Karpas-422 (cell line): Measurements from ENCODE around the gene CGB1. TPM values are rescaled to one million over a fixed set of nuclear protein-coding genes. Genes with fewer than 3 reads are reported as not detected.

ENCODE experiments used
- DNase-seq: peaks from one replicate; pipeline ENCODE4 v3.0.0-alpha.2; 2015
- H2AFZ ChIP-seq: fragments of 200-600 bp; sonication (generic); 2 replicates; pipeline ENCODE4 v1.6.1; 2014; ENCODE audit warnings: antibody characterized with exemption, low read length, mixed read lengths
- H3K27ac ChIP-seq: fragments of 200-600 bp; sonication (generic); 2 replicates; pipeline ENCODE4 v1.5.1; 2014; ENCODE audit warnings: mild to moderate bottlenecking, low read length, moderate library complexity
- H3K27me3 ChIP-seq: fragments of 200-600 bp; sonication (generic); 2 replicates; pipeline ENCODE4 v1.6.1; 2014; ENCODE audit warnings: low read length, mixed read lengths
- H3K36me3 ChIP-seq: fragments of 200-600 bp; sonication (generic); 2 replicates; pipeline ENCODE4 v1.6.1; 2014; ENCODE audit warnings: low read length, mixed read lengths; ENCODE audit not compliant: insufficient read depth
- H3K4me1 ChIP-seq: fragments of 200-600 bp; sonication (generic); 2 replicates; pipeline ENCODE4 v1.6.1; 2014; ENCODE audit warnings: mild to moderate bottlenecking, low read length, mixed read lengths
- H3K4me2 ChIP-seq: fragments of 200-600 bp; sonication (generic); 2 replicates; pipeline ENCODE4 v1.6.1; 2014; ENCODE audit warnings: low read length, low read depth, mild to moderate bottlenecking; ENCODE audit not compliant: poor library complexity, severe bottlenecking
- H3K4me3 ChIP-seq: fragments of 200-600 bp; sonication (generic); 2 replicates; pipeline ENCODE4 v1.5.1; 2014; ENCODE audit warnings: mild to moderate bottlenecking, antibody characterized with exemption, low read length, mixed read lengths
- H3K79me2 ChIP-seq: fragments of 200-600 bp; sonication (generic); 2 replicates; pipeline ENCODE4 v1.6.1; 2014; ENCODE audit warnings: mild to moderate bottlenecking, low read length, mixed read lengths
- H3K9ac ChIP-seq: fragments of 200-600 bp; sonication (generic); 2 replicates; pipeline ENCODE4 v1.6.0; 2014; ENCODE audit warnings: low read length
- H3K9me2 ChIP-seq: fragments of 200-600 bp; sonication (generic), shearing (Covaris generic); replicated peaks from 2 replicates; pipeline ENCODE4 v1.6.0; 2014; ENCODE audit warnings: mild to moderate bottlenecking, low read length, moderate library complexity; ENCODE audit not compliant: insufficient read depth
- H3K9me3 ChIP-seq: fragments of 300-700, 200-600 bp; sonication (generic); 2 replicates; pipeline ENCODE4 v1.6.1; 2014; ENCODE audit warnings: low read length, mixed read lengths
- H4K20me1 ChIP-seq: fragments of 200-600 bp; sonication (generic); 2 replicates; pipeline ENCODE4 v1.6.1; 2014; ENCODE audit warnings: mild to moderate bottlenecking, antibody characterized with exemption, low read length, low read depth; ENCODE audit not compliant: insufficient read depth
- total RNA-seq: library from RNA; depleted of rRNA; stranded (reverse); fragments of >200 nt; shearing (Covaris generic); gene quantifications from 2 replicates; pipeline ENCODE4 v1.2.3, GENCODE V29; 2014; ENCODE audit warnings: low replicate concordance

Gene CGB1
- total RNA-seq, 1 experiment from 2014 or later = not detected

GRCh38 chr19:49016067-49016839, 20.4 kb downstream of the CGB1 start:
- peaks cover 22% of the 10 kb centered on the region; the same call in 1 of the 2 replicates for H4K20me1 ChIP-seq
- no peak for DNase-seq
- peaks cover 16% of the 10 kb centered on the region for H3K4me1 ChIP-seq

GRCh38 chr19:49014870-49015255, 21.8 kb downstream of the CGB1 start:
- Histone ChIP-seq H3K9me3 (no peaks in the 10 kb centered on the region), H2AFZ (no peak overlapping the region), H3K4me1 (0 out of 2 replicates have a peak, but pooled peaks cover 4% of the 10 kb centered on the region), H4K20me1 (peaks cover 10% of the 10 kb centered on the region; the same call in 1 of the 2 replicates), H3K36me3 (peaks cover 6% of the 10 kb centered on the region; the same call in 1 of the 2 replicates), H3K4me3 (no peak overlapping the region), H3K27ac (no peak overlapping the region), H3K79me2 (no peaks in the 10 kb centered on the region), H3K27me3 (no peaks in the 10 kb centered on the region), H3K9ac (no peak overlapping the region), H3K4me2 (no peak overlapping the region), H3K9me2 (no peaks in the 10 kb centered on the region)
- DNase-seq = no peak

More at GRCh38 chr19:49016067-49016839, 20.4 kb downstream of the CGB1 start:
- no peak overlapping the region for H2AFZ ChIP-seq
- no peaks in the 10 kb centered on the region for H3K27me3 ChIP-seq
- H3K9me3 ChIP-seq = no peaks in the 10 kb centered on the region
- no peaks in the 10 kb centered on the region for H3K79me2 ChIP-seq
- no peak overlapping the region for H3K4me3 ChIP-seq
- peaks cover 6% of the 10 kb centered on the region; the same call in 1 of the 2 replicates for H3K36me3 ChIP-seq
- H3K27ac ChIP-seq = no peak overlapping the region
- no peaks in the 10 kb centered on the region for H3K9me2 ChIP-seq
- H3K4me2 ChIP-seq = no peak overlapping the region
- no peak overlapping the region for H3K9ac ChIP-seq

- Histone ChIP-seq H3K4me1 (0 out of 2 replicates have a peak, but pooled peaks cover 4% of the 10 kb centered on the region), H3K79me2 (no peaks in the 10 kb centered on the region), H3K27ac (no peak overlapping the region), H3K9me2 (no peaks in the 10 kb centered on the region), H4K20me1 (peaks cover 5% of the 10 kb centered on the region; the same call in 1 of the 2 replicates), H3K9me3 (no peaks in the 10 kb centered on the region), H3K27me3 (no peaks in the 10 kb centered on the region), H3K9ac (no peak overlapping the region), H3K4me2 (no peak overlapping the region), H3K36me3 (peaks cover 10% of the 10 kb centered on the region; the same call in 1 of the 2 replicates), H2AFZ (no peak overlapping the region), H3K4me3 (no peak overlapping the region)
- no peak for DNase-seq
Observed at GRCh38 chr19:49014123-49014869, 22.4 kb downstream of the CGB1 start.

- no peaks in the 10 kb centered on the region for H3K9me2 ChIP-seq
- H3K4me3 ChIP-seq = no peak overlapping the region
- no peaks in the 10 kb centered on the region for H3K4me1 ChIP-seq
- H3K36me3 ChIP-seq = peaks cover 22% of the 10 kb centered on the region
- no peak overlapping the region for H3K9ac ChIP-seq
- no peak for DNase-seq
- no peak overlapping the region for H2AFZ ChIP-seq
- H3K79me2 ChIP-seq = no peaks in the 10 kb centered on the region
- H3K27me3 ChIP-seq = no peaks in the 10 kb centered on the region
- no peaks in the 10 kb centered on the region for H3K9me3 ChIP-seq
- no peak overlapping the region for H3K27ac ChIP-seq
- no peak overlapping the region for H3K4me2 ChIP-seq
- 0 out of 2 replicates have a peak, but pooled peaks cover 8% of the 10 kb centered on the region for H4K20me1 ChIP-seq
Observed at GRCh38 chr19:49011194-49011593, 25.5 kb downstream of the CGB1 start.

- peaks cover 22% of the 10 kb centered on the region for H3K36me3 ChIP-seq
- DNase-seq = no peak
- H3K4me1 ChIP-seq = no peaks in the 10 kb centered on the region
Observed at GRCh38 chr19:49010453-49010852, 26.2 kb downstream of the CGB1 start.

GRCh38 chr19:49009828-49010227, 26.9 kb downstream of the CGB1 start:
- Histone ChIP-seq H3K36me3 (peaks cover 25% of the 10 kb centered on the region), H4K20me1 (0 out of 2 replicates have a peak, but pooled peaks cover 8% of the 10 kb centered on the region), H3K4me2 (no peak overlapping the region), H3K4me1 (no peaks in the 10 kb centered on the region), H3K79me2 (no peaks in the 10 kb centered on the region), H3K4me3 (no peak overlapping the region), H3K9me2 (no peaks in the 10 kb centered on the region), H3K9ac (no peak overlapping the region), H3K27ac (no peak overlapping the region), H2AFZ (no peak overlapping the region), H3K27me3 (no peaks in the 10 kb centered on the region), H3K9me3 (no peaks in the 10 kb centered on the region)
- DNase-seq = no peak

More at GRCh38 chr19:49010453-49010852, 26.2 kb downstream of the CGB1 start:
- no peak overlapping the region for H3K9ac ChIP-seq
- H3K79me2 ChIP-seq = no peaks in the 10 kb centered on the region
- H3K9me2 ChIP-seq = no peaks in the 10 kb centered on the region
- H3K27me3 ChIP-seq = no peaks in the 10 kb centered on the region
- H3K9me3 ChIP-seq = no peaks in the 10 kb centered on the region
- no peak overlapping the region for H2AFZ ChIP-seq
- H3K27ac ChIP-seq = no peak overlapping the region
- H3K4me3 ChIP-seq = no peak overlapping the region
- no peak overlapping the region for H3K4me2 ChIP-seq
- 0 out of 2 replicates have a peak, but pooled peaks cover 8% of the 10 kb centered on the region for H4K20me1 ChIP-seq

- Histone ChIP-seq H4K20me1 (0 out of 2 replicates have a peak, but pooled peaks cover 3% of the 10 kb centered on the region), H3K36me3 (peaks cover 38% of the 10 kb centered on the region), H3K79me2 (no peaks in the 10 kb centered on the region; the same call in 1 of the 2 replicates), H3K4me3 (no peak overlapping the region), H3K9ac (no peak overlapping the region), H3K9me2 (no peaks in the 10 kb centered on the region), H3K4me1 (no peaks in the 10 kb centered on the region), H3K27ac (no peak overlapping the region), H3K9me3 (no peaks in the 10 kb centered on the region), H3K4me2 (no peak overlapping the region), H3K27me3 (no peaks in the 10 kb centered on the region), H2AFZ (no peak overlapping the region)
- DNase-seq = no peak
Observed at GRCh38 chr19:49006905-49007304, 29.8 kb downstream of the CGB1 start.
